ENCODE measurements around the gene BNIP3. TPM values are rescaled to one million over a fixed set of nuclear protein-coding genes. Genes with fewer than 3 reads are reported as not detected.

BNIP3 gene
- total RNA-seq (2014; rRNA removed; shearing (Covaris generic)): 219 and 282 TPM in 2 replicates
- polyA plus RNA-seq (2014; cell fraction: nucleus; rRNA removed): 77.9 and 99.4 TPM in 2 replicates

DNA sequence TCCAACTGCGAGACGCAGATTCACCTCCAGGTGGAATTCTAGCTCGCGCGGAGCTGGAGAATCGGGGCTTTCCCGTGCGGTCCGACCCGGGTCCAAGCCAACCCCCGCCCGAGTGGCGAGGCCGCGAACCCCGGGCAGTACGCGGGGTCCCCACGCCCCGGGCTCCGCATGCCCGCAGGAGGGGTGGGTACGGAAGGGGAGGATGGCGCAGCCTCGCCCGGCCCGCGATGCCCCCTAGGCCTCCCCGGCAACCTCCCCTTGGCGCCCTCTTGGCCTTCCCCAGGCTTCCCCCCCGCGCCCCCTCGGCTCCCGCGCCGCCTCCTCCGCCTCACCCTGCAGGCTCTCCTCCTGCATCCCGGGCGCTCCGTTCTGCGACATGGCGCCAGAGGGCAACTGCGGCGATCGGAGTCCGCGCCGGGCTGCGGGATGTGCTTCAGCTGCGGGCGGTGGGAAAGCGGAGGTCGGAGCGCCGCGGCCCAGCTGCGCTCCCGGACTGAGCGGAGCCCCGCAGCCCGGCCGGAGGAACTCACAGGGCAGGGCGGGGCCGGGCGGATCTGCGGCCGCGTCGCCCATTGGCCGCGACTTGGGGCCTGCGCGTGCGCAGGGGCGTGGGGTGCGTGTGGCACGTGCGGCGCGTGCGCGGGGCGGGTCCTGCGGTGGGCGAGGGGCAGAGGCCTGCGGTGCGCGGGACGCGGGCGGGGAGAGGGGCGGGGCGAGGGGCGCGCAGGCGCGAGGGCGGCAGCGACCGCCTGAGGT is at the start of gene BNIP3:
TSS of gene BNIP3 (minus strand) at position 495 of the 756 bp plus-strand sequence. CDS start at position 378, 117 bp downstream.
- peak; percentile 94 for DNase-seq (ENCODE audit: extremely low read depth, low read depth)

- DNase-seq (ENCODE audit: extremely low read depth, low read depth): no peak
Measured at GRCh38 chr10:132030898-132031463, 49.3 kb upstream of the BNIP3 start.

- DNase-seq (ENCODE audit: extremely low read depth, low read depth): no peak
Measured at GRCh38 chr10:132028706-132029105, 47.0 kb upstream of the BNIP3 start.

DNA sequence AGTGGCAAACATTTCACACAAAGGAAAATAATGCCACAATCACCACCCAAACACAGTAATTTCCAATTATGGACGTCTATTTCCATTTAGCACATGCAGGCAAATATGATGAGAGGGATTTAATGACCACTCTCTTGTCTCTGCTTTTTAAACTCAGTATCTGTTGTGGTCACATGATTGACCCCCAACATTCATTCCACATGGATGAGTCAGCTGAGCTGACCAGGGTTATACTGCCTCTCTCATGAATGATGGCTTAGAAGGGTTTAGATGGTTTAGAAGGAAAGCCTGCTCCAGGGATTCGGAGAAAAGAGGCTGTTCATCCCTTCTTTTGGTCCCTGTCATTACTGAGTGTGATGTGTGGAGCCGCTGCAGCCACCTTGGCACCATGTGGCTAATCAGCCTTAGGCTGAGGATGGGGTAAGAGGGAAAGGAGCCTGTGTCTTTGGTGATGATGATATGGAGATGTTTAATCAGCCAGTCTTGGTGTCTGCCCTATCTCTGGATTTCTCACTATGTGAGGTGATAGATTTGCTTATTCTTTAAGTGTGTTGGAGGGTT is 45.8 kb upstream of the BNIP3 start:
- no peak for DNase-seq (ENCODE audit: extremely low read depth, low read depth)

DNA sequence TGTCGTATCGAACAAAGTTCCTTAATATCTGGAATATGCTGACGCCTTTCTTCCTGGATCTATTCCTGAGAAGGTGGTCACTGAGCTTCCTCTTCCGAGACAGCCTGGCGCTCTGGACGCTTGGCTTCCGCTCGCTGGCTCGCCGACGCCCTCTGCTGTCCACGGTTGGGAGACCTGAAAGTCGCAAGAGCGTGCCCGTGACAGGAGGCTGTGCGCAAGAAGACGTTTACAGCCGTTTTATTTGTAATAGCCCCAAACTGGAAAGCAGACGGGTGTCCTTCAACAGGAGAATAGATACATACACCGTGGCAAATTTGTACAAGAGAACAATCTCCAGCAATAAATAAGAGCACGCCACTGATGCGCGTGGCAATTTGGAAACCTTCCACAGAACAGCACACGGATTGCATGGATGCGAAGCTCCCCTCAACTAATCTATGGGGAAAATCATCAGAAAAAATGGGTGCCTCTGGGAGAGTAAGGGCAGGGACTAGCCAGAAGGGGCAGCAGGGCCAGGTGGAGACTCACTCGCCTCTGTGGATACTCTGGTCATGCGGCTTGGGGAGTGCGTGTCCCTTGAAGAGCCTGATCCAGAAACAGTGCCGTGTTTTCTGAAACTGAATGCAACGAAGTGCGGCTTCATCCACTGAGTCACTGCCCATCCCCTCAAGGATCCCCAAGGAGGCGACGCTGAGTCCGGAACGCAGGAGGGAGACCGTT is 41.5 kb upstream of the BNIP3 start:
- DNase-seq (ENCODE audit: extremely low read depth, low read depth): peak; percentile 74

- DNase-seq (ENCODE audit: extremely low read depth, low read depth): no peak
Measured at GRCh38 chr10:132022241-132022640, 40.5 kb upstream of the BNIP3 start.

- no peak for DNase-seq (ENCODE audit: extremely low read depth, low read depth)
Measured at GRCh38 chr10:132021504-132022143, 39.9 kb upstream of the BNIP3 start.

- DNase-seq (ENCODE audit: extremely low read depth, low read depth): no peak
Measured at GRCh38 chr10:132021046-132021445, 39.3 kb upstream of the BNIP3 start.

GRCh38 chr10:132020456-132020855 is 38.7 kb upstream of the BNIP3 start:
- no peak for DNase-seq (ENCODE audit: extremely low read depth, low read depth)

DNA sequence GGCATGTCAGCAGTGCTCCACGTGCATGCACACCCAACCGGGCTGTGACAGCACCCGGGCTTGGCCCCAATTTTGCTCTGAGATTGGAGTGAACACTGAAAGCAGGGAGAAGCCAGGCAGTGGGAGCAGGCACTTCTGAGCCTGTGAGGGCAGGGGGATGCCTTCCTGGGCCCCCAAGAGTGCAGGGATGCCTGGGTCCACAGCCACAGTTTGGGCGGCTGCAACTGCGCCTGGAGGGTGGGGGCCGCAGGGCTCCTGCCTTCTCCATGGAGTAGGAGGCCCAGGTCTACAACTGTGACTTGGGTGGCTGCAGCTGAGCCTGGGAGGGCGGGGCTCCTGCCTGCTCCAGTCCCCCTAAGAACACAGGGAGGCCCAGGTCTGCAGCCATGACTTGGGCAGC is 37.6 kb upstream of the BNIP3 start:
- no peak for DNase-seq (ENCODE audit: extremely low read depth, low read depth)

DNA sequence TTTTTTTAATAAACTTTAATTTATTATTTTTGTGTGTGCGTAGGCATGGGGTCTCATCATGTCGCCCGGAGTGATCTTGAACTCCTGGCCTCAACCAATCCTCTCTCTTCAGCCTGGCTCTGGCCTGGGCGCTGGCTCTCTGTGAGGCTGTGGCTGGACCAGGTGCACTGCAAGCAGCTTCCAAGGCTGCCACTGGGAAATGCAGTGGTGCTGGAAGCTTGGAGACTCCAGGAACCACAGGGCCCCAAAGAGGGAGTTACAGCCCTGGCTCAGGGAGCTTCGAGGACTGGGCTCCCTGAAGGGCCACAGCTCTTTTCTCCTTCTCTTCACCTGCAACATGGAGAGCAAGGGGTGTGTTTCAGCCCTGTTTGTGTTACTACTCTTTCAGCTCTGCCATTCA is 36.7 kb upstream of the BNIP3 start:
- DNase-seq (ENCODE audit: extremely low read depth, low read depth): no peak

DNA sequence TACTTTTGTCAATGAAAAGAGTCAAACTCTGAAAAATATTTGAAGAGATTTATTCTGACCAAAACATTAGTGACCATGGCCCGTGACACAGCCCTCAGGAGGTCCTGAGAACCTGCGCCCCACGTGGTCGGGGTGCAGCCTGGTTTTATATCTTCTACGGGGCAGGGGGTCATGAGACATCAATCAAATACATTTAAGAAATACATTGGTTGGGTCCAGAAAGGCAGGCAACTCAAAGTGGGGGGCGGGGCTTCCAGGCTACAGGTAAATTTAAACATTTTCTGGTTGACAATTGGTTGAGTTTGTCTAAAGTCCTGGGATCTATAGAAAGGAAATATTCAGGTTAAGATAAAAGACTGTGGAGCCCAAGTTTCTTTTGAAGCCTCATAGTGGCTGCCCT is 34.8 kb upstream of the BNIP3 start:
- no peak for DNase-seq (ENCODE audit: extremely low read depth, low read depth)

DNA sequence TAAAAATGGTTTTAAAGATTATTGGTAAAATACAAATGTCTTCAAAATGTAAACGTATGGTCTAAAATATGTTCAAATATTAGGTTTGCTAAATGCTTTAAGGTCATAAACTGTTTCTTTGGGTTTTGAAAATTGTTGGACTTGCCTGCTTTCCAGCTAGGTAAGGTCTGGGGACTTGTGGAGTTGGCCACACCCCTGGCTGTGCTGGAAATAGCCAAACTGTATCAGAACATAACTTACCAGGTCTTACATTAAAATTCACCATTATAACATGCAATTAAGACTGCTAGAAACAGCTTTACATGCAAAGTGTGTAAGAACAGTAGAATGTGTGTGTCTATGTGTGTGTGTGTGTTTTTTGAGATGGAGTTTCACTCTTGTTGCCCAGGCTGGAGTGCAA is 29.7 kb upstream of the BNIP3 start:
- DNase-seq (ENCODE audit: extremely low read depth, low read depth): no peak

DNA sequence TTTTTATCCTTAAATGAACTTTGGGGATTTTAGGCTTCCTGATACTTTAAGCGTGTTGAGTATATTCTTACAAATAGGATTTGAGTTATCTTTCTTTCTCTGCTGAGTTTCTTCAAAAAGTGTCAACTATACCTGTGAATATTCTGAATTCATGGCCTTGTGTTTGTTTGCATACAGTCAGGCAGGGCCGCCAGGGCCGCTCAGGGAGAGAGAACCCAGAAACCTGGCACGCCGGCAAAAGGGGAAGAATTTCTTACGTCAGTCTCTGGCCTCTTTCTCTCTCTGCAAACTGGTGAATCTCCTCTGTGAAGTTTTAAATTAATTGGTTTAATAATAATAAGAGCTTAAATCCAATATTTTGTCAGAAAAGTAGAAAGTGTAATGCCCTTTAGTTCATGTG is 29.3 kb upstream of the BNIP3 start:
- DNase-seq (ENCODE audit: extremely low read depth, low read depth): no peak

GRCh38 chr10:132010483-132010882 is 28.8 kb upstream of the BNIP3 start:
- no peak for DNase-seq (ENCODE audit: extremely low read depth, low read depth)

- DNase-seq (ENCODE audit: extremely low read depth, low read depth): no peak
Measured at GRCh38 chr10:132009575-132009974, 27.9 kb upstream of the BNIP3 start.

GRCh38 chr10:132007681-132008080 is 26.0 kb upstream of the BNIP3 start:
- DNase-seq (ENCODE audit: extremely low read depth, low read depth): no peak

GRCh38 chr10:132006966-132007365 is 25.2 kb upstream of the BNIP3 start:
- DNase-seq (ENCODE audit: extremely low read depth, low read depth): no peak

GRCh38 chr10:132005147-132005546 is 23.4 kb upstream of the BNIP3 start:
- DNase-seq (ENCODE audit: extremely low read depth, low read depth): no peak

- DNase-seq (ENCODE audit: extremely low read depth, low read depth): no peak
Measured at GRCh38 chr10:132004052-132004451, 22.3 kb upstream of the BNIP3 start.
